HuH-7 (cell line): Measurements from ENCODE around the gene CLIP2.
A peak's percentile ranks its signal among the peaks of the same experiment; 100 is the strongest.
"Not testable (repeated sequence)": the region's sequence is repeated elsewhere in the genome, so short reads cannot be mapped to it uniquely, and the experiment has no call there.

Source experiments
- DNase-seq: peaks from one replicate; pipeline ENCODE4 v3.0.0; 2011; ENCODE audit warnings: low spot score

CLIP2 gene

DNA sequence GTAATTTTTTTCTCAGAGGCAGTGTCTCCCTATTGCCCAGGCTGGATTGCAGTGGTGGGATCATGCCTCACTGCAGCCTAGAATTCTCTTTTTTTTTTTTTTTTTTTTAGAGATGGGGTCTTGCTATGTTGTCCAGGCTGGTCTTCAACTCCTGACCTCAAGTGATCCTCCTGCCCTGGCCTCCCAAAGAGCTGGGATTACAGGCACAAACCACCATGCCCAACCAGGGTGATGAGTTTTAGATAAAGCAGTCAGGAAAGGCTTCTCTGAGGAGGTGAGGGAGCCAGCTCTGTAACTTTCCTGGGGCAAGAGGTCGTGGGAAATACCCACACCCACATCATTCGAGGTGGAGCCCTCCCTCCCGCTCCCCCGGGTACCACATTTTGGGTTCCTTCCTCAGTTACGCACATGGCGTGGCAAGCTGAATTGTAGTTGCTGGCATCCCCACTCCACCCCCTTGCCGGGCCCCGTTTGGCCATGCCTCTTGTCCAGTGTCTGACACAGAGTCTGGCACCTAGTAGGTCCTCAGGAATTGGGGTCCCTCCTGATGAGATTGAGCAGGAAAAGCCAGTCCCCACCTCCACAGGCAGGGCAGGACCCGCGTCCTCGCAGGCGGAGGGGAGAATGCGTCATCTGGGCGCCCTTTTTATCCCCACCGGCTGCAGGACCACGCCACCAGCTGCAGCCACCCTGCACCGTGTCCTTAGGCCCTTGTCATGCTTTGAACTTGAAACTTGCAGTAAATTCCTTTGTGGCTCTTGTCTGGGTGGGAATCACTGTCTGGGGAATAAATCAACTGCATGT lies 43.4 kb downstream of the CLIP2 start:
- DNase-seq = no peak

DNA sequence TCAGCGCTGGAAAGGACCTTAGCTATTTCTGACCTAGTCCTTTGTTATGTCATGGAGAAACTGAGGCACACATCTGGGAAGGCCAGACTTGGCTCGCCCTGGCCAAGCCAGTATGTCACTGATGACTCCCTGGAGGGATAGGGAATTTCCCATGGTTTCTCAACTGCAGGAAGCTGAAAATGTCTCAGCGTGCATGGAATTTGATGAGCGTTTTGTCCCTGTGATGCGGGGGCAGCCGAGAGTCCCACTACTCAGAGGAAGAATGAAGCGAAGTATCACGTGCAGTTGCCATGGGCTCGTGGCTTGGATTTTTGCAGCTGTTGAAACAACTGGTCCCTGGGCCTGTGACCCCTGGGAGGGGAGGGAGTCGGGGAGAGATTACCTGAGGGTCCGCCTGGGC lies 44.8 kb downstream of the CLIP2 start:
- DNase-seq = no peak

GRCh38 chr7:74337926-74338325 lies 48.7 kb downstream of the CLIP2 start:
- no peak for DNase-seq

GRCh38 chr7:74338366-74339108 lies 49.3 kb downstream of the CLIP2 start:
- no peak for DNase-seq

GRCh38 chr7:74339648-74340047 lies 50.4 kb downstream of the CLIP2 start:
- not testable (repeated sequence) for DNase-seq

DNA sequence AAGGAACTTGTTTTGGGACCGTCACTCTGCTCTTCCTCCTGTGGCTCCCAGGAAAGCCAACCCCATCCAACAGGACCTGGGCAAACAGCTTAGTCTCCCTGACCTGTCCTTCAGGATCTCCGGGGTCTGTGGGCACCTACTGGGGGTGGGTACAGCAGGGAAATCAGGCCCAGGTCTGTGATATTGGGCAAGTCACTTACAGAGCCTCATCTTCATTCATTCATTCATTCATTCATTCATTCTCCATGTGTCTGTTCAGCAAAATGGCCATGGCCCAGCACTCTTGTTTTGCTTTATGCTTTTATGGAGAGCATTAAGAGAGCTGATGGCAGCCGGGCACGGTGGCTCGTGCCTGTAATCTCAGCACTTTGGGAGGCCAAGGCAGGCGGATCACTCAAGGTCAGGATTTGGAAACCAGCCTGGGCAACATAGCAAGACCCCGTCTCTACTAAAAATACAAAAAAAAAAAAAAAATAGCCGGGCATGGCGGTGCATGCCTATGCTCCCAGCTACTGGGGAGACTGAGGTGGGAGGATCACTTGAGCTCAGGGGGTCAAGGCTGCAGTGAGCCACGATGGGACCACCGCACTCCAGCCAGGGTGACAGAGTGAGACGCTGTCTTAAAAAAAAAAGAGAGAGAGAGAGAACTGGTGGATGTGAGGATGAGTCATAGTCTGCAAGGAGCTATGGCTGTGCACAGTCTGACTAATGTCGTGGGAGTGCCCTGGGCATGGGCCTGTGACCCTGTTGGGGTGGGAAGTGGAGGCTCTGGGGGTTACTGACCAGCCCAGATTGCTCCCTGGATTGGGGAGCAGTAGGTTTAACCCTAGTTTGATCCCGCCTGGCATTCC lies 54.3 kb downstream of the CLIP2 start:
- DNase-seq = no peak

GRCh38 chr7:74344132-74344496 lies 54.9 kb downstream of the CLIP2 start:
- no peak for DNase-seq

DNA sequence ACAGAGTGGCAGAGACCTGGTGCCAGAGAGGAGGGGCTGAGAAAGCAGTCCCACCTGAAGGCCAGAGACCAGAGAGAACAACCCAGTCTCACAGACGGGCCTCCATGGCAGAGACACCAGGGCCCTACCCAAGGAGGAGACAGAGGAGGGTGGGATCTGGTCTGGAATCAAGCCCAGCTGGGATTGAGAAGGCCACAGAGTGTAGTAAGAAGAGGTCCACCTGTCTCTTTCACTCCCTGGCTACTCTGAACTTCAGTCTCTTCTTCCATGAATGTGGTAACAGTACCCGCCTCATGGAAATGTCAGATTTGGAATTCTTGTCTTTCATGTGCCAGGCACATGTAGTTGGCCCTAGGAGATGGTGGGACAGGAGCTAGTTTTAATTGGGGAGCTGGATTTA lies 55.6 kb downstream of the CLIP2 start:
- no peak for DNase-seq

DNA sequence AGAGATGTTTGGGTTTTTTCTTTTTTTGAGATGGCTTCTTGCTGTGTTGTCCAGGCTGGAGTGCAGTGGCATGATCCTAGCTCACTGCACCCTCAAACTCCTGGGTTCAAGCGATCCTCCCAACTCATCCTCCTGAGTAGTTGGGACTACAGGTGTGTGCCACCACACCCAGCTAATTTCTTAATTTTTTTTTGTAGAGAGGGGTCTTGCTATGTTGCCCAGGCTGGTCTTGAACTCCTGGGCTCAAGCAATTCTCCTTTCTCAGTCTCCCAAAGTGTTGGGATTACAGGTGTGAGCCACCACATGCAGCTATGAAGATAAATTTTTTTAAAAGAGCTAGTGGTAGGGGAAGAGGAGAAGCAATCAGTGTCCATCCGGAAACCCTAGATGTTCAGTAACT lies 56.8 kb downstream of the CLIP2 start:
- DNase-seq = no peak

DNA sequence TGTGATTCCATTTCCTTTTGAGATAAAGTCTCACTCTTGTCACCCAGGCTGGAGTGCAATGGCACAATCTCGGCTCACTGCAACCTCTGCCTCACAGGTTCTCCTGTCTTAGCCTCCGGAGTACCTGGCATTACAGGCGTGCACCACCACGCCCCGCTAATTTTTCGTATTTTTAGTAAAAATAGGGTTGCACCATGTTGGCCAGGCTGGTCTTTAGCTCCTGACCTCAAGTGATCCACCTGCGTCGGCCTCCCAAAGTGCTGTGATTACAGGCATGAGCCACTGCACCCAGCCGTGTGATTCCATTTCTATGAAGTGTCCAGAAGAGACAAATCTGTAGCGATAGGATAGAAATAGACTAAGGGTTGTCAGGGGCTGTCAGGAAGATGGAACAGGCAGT lies 60.4 kb downstream of the CLIP2 start:
- no peak for DNase-seq

DNA sequence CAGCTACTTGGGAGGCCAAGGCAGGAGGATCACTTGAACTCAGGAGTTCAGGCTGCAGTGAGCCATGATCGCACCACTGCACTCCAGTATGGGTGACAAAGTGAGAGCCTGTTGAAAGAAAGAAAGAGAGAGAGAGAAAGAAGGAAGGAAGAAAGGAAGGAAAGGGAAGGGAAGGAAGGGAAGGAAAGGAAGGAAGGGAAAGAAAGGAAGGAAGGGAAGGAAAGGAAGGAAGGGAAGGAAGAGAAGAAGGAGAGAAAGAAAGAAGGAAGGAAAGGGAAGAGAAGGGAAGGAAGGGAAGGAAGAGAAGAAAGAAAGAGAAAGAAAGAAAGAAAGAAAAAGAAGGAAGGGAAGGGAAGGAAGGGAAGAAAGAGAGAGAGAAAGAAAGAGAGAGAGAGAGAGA lies 61.5 kb downstream of the CLIP2 start:
- no peak for DNase-seq

DNA sequence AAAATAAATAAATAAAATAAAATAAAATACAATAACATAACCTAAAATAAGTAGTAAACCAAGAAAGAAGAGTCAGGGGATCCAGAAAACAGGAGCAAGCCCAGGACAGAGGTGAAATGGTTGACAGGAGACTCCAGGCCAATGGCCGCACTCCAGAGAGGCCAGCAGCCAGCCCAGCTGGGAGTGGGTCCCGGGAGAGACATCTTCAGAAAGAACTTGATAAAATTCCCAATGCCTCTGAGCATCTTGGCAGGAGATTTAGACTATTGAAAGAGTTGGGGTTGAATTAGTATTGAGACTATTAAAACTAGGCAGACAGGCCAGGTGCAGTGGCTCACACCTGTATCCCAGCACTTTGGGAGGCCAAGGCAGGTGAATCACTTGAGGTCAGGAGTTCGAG lies 62.6 kb downstream of the CLIP2 start:
- no peak for DNase-seq

DNA sequence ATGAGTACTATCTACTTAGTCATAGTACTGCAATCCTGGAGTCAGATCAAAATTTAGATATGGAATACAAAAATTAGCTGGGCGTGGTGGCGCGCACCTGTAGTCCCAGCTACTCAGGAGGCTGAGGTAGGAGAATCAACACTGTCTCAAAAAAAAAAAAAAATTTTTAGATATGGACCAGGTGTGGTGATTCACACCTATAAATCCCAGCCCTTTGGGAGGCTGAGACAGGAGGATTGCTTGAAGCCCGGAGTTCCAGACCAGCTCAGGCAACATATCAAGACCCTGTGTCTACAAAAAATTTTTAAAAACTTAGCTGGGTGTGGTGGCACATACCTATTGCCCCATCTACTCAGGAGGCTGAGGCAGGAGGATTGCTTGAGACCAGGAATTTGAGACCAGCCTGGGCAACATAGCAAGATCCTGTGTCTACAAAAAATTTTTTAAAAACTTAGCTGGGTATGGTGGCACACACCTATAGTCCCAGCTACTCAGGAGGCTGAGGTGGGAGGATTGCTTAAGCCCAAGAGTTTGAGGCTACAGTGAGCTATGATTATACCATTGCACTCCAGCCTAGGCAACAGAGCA lies 63.4 kb downstream of the CLIP2 start:
- not testable (repeated sequence) for DNase-seq

GRCh38 chr7:74354009-74354408 lies 64.8 kb downstream of the CLIP2 start:
- no peak for DNase-seq

DNA sequence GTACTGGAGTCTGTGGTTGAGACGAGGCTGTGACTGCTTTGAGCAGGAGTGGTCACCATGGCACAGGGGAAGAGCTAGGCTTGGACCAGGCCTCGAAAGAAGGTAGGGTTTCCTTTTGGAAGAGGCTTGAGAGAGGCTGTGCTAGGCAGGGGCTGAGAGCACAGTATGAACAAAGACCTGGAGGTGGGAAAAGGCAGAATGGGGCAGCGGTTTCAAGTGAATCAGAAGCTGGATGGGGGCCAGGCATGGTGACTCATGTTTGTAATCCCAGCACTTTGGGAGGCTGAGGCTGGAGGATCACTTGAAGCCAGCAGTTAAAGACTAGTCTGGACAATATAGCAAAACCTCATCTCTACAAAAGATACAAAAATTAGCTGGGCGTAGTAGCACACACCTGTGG lies 65.9 kb downstream of the CLIP2 start:
- DNase-seq = no peak

- DNase-seq = no peak
Measured at GRCh38 chr7:74356589-74357315, 67.5 kb downstream of the CLIP2 start.

DNA sequence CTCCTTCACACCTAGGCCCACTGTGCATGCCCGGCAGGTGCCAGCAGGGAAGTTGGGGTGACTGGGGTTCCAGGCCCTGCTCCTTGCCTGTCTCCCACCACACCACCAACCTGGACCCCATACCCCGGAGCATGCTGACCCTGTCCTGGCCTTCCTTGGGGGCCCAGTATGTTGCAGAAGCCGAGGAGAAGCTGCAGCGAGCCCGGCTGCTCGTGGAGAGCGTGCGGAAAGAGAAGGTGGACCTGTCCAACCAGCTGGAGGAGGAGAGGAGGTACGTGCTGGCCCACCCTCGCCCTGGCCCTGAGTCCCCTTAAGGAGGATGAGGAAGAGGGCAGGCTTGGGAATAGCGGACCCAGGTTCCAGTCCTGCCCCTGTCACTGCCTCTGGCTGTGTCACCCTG lies 70.8 kb downstream of the CLIP2 start:
- no peak for DNase-seq

DNA sequence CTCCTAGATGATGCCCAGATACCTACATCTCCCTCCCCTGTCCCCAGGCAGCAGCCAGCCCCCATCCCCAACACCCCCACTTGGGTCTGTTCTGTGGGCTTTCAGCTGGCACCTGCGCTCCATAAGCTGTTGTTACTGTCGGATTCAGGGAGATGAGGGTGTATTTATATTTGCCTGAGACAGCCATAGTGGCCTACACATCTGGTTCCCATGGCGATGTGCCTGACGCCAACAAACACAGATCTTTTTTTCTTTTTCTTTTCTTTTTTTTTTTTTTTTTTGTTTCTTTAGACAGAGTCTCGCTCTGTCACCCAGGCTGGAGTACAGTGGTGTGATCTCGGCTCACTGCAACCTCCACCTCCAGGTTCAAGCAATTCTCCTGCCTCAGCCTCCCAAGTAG lies 73.1 kb downstream of the CLIP2 start:
- no peak for DNase-seq

GRCh38 chr7:74364061-74364460 lies 74.9 kb downstream of the CLIP2 start:
- DNase-seq = peak; percentile 58

DNA sequence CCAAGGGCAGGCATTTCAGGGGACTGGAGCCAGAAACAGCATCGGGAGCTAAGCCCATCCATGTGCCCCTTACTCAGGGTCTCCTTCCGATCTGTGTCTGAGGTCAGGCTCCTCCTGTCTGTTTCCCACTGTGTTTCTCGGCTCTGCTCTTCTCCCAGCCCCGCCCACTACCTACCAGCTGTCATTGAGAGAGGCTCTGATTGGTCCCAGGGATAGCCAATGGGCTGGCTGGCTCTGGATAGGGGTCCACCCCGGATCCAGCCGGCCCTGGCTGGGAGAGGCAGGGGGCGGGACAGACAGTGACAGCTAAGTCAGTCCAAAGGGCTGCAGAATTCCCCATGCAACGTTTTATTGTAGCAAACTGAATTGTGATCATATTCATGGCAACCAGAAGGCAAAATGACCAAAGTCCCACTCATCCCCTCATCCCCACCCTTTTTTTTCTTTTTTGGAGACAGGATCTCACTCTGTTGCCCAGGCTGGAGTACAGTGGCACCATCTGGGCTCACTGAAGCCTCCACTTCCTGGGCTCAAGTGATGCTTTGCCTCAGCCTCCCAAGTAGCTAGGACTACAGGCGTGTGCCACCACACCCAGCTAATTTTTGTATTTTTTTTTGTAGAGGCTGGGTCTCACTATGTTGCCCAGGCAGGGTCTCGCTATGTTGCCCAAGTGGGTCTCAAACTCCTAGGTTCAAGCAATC lies 76.3 kb downstream of the CLIP2 start:
- DNase-seq = peak; percentile 96
